GM13977 (cell line): ENCODE results near the gene SLC9A2.

ENCODE experiments used
- DNase-seq: peaks from one replicate; pipeline ENCODE4 v3.0.0; 2012; ENCODE audit warnings: low spot score
- CTCF ChIP-seq: IDR thresholded peaks from 2 replicates; pipeline ENCODE4 v1.5.1; 2012; ENCODE audit warnings: mild to moderate bottlenecking, control low read depth; ENCODE audit not compliant: insufficient read depth; ENCODE audit errors: extremely low read depth, missing control alignments
- in situ Hi-C: fragments of 300-500 bp; cut with MboI; formaldehyde crosslinking; loops from one replicate; pipeline ENCODE4 v1.12.0; 2022; ENCODE audit warnings: low sequenced_read_pairs, low pct_unique_long_range_greater_than_20kb, mixed read lengths, inconsistent platforms; ENCODE audit not compliant: unreplicated experiment

Gene SLC9A2

GRCh38 chr2:102749938-102750337 lies 130.6 kb downstream of the SLC9A2 start:
- no peak for TF ChIP-seq CTCF
- in situ Hi-C loops, result no loop called here
- peak; percentile 20 for DNase-seq

- DNase-seq, result peak; percentile 19
- in situ Hi-C loops, result no loop called here
- peak; percentile 78 for TF ChIP-seq CTCF
Measured at GRCh38 chr2:102753563-102754159, 134.3 kb downstream of the SLC9A2 start.

- no peak for TF ChIP-seq CTCF
- in situ Hi-C loops, result no loop called here
- DNase-seq, result no peak
Measured at GRCh38 chr2:102754456-102755145, 135.2 kb downstream of the SLC9A2 start.

- in situ Hi-C loops, result no loop called here
- TF ChIP-seq CTCF, result no peak
- no peak for DNase-seq
Measured at GRCh38 chr2:102755284-102755683, 135.9 kb downstream of the SLC9A2 start.

- TF ChIP-seq CTCF, result no peak
- in situ Hi-C loops, result no loop called here
Measured at GRCh38 chr2:102758439-102758838, 139.1 kb downstream of the SLC9A2 start.

More at GRCh38 chr2:102758439-102758838, 139.1 kb downstream of the SLC9A2 start:
- no peak for DNase-seq
